NCI-H2227 (cell line): Measurements from ENCODE around the gene MVP.
A peak's percentile ranks its signal among the peaks of the same experiment; 100 is the strongest.

ENCODE experiments used
- DNase-seq: peaks from one replicate; lab custom pipeline; 2025; ENCODE audit not compliant: unreplicated experiment; lab: John Stamatoyannopoulos, UW

Gene MVP

GRCh38 chr16:29841631-29842030 lies 21.4 kb downstream of the MVP start:
- DNase-seq: no peak

- no peak for DNase-seq
Measured at GRCh38 chr16:29842732-29843346, 22.6 kb downstream of the MVP start.

GRCh38 chr16:29843931-29844330 lies 23.7 kb downstream of the MVP start:
- no peak for DNase-seq

- no peak for DNase-seq
Measured at GRCh38 chr16:29844575-29845331, 24.5 kb downstream of the MVP start.

GRCh38 chr16:29845656-29846055 lies 25.4 kb downstream of the MVP start:
- no peak for DNase-seq

GRCh38 chr16:29848420-29849297 lies 28.4 kb downstream of the MVP start:
- peak; percentile 24 for DNase-seq

- no peak for DNase-seq
Measured at GRCh38 chr16:29849505-29849904, 29.2 kb downstream of the MVP start.

- DNase-seq: no peak
Measured at GRCh38 chr16:29850998-29851397, 30.7 kb downstream of the MVP start.

GRCh38 chr16:29852654-29853053 lies 32.4 kb downstream of the MVP start:
- no peak for DNase-seq

- no peak for DNase-seq
Measured at GRCh38 chr16:29854520-29855100, 34.3 kb downstream of the MVP start.

GRCh38 chr16:29857133-29857760 lies 37.0 kb downstream of the MVP start:
- no peak for DNase-seq

GRCh38 chr16:29858149-29858849 lies 38.0 kb downstream of the MVP start:
- DNase-seq: no peak

- no peak for DNase-seq
Measured at GRCh38 chr16:29858974-29859373, 38.7 kb downstream of the MVP start.

- no peak for DNase-seq
Measured at GRCh38 chr16:29860218-29860617, 40.0 kb downstream of the MVP start.

- DNase-seq: no peak
Measured at GRCh38 chr16:29862383-29862883, 42.2 kb downstream of the MVP start.

- peak; percentile 98 for DNase-seq
Measured at GRCh38 chr16:29862884-29863668, 42.8 kb downstream of the MVP start, which contains the start of gene CDIPT. Gene CDIPT (minus strand): TSS chr16:29863226. CDS start chr16:29862857, 369 bp downstream.

- no peak for DNase-seq
Measured at GRCh38 chr16:29863669-29863984, 43.4 kb downstream of the MVP start.

- DNase-seq: no peak
Measured at GRCh38 chr16:29864205-29864604, 43.9 kb downstream of the MVP start.

- DNase-seq: no peak
Measured at GRCh38 chr16:29868396-29869009, 48.2 kb downstream of the MVP start.
